Endothelial cell of umbilical vein (primary cell): Measurements from ENCODE around the gene KIAA0930. TPM values are rescaled to one million over a fixed set of nuclear protein-coding genes. Genes with fewer than 3 reads are reported as not detected.

Experiments
- BruUV-seq: library from RNA; stranded (reverse); fragments of 400-500 nt; replicated peaks from 2 replicates; lab custom pipeline; 2021; lab: Mats Ljungman, UMichigan
- CTCF ChIA-PET: fragments of 300-600, 350-600 bp; sonication (Branson Sonifier 250); formaldehyde crosslinking; loops from one replicate; lab custom pipeline; 2021; ENCODE audit warnings: antibody characterized with exemption, inconsistent platforms; lab: Charles Lee
- POLR2A ChIA-PET: fragments of 300-600, 350-600 bp; sonication (Branson Sonifier 250); formaldehyde crosslinking; loops from one replicate; lab custom pipeline; 2021; ENCODE audit warnings: antibody characterized with exemption, inconsistent platforms; lab: Charles Lee
- DNase-seq: peaks from one replicate; pipeline ENCODE4 v3.0.0-alpha.2; 2011; ENCODE audit warnings: low read depth, low spot score
- FAIRE-seq: peaks from 2 replicates; lab custom pipeline; 2011; peaks lifted over from hg19 to GRCh38; lab: Jason Lieb, UNC
- H2AFZ ChIP-seq: 2 replicates; pipeline ENCODE4 v1.6.0; 2012; ENCODE audit warnings: low read depth, low read length, control low read depth, inconsistent platforms
- H3K27ac ChIP-seq: 2 replicates; pipeline ENCODE4 v1.5.1; 2011; ENCODE audit warnings: low read depth, mild to moderate bottlenecking, control low read depth, low read length, moderate library complexity; ENCODE audit not compliant: insufficient read depth
- H3K27me3 ChIP-seq, 2 experiments: 2 replicates each; pipeline versions ENCODE4 v1.6.0 to v1.6.1; 2011; ENCODE audit warnings: low read length in 2 of 2, mixed read lengths in 1 of 2; ENCODE audit not compliant: control insufficient read depth in 2 of 2, insufficient read depth in 2 of 2
- H3K36me3 ChIP-seq, 2 experiments: 2 replicates in 1 of 2; 3 replicates in 1 of 2; pipeline ENCODE4 v1.5.1; 2011; ENCODE audit warnings: low read length in 2 of 2, mild to moderate bottlenecking in 1 of 2, moderate library complexity in 1 of 2; ENCODE audit not compliant: control insufficient read depth in 2 of 2, insufficient read depth in 2 of 2; ENCODE audit errors: extremely low read depth in 1 of 2
- H3K4me1 ChIP-seq: 3 replicates; pipeline ENCODE4 v1.5.1; 2011; ENCODE audit warnings: mild to moderate bottlenecking, low read length; ENCODE audit not compliant: control insufficient read depth, insufficient read depth; ENCODE audit errors: extremely low read depth
- H3K4me2 ChIP-seq: 2 replicates; pipeline ENCODE4 v1.6.1; 2011; ENCODE audit warnings: low read length, control low read depth, mixed read lengths; ENCODE audit not compliant: insufficient read depth
- H3K4me3 ChIP-seq, 3 experiments: fragments of 200-600 bp in 1 of 3; sonication (generic), shearing (Covaris generic) in 1 of 3; replicated peaks in 1 of 3; 2 replicates each; pipeline ENCODE4 v1.5.1; 2011 to 2016; ENCODE audit warnings: control low read depth in 3 of 3, low read length in 3 of 3, mild to moderate bottlenecking in 2 of 3, inconsistent platforms in 1 of 3, low read depth in 1 of 3, moderate library complexity in 1 of 3; ENCODE audit not compliant: insufficient read depth in 1 of 3
- H3K79me2 ChIP-seq: 2 replicates; pipeline ENCODE4 v1.6.0; 2012; ENCODE audit warnings: low read length, inconsistent platforms; ENCODE audit not compliant: control insufficient read depth, insufficient read depth
- H3K9ac ChIP-seq: replicated peaks from 2 replicates; pipeline ENCODE3; 2011; ENCODE audit warnings: low read length, control low read depth; ENCODE audit not compliant: insufficient read depth; ENCODE audit errors: extremely low read depth
- H3K9me1 ChIP-seq: replicated peaks from 3 replicates; pipeline ENCODE4 v1.6.0; 2011; ENCODE audit warnings: mild to moderate bottlenecking, low read length; ENCODE audit not compliant: control insufficient read depth, insufficient read depth; ENCODE audit errors: extremely low read depth
- H3K9me3 ChIP-seq: replicated peaks from 2 replicates; pipeline ENCODE4 v1.5.1; 2012; ENCODE audit warnings: low read length, inconsistent platforms; ENCODE audit not compliant: control insufficient read depth, insufficient read depth
- H4K20me1 ChIP-seq: replicated peaks from 2 replicates; pipeline ENCODE3; 2011; ENCODE audit warnings: mild to moderate bottlenecking, low read length; ENCODE audit not compliant: control insufficient read depth, insufficient read depth; ENCODE audit errors: extremely low read depth
- FOS ChIP-seq: IDR thresholded peaks from 2 replicates; pipeline ENCODE4 v1.6.1; 2011; ENCODE audit warnings: mild to moderate bottlenecking, low read length, moderate library complexity, borderline replicate concordance; ENCODE audit not compliant: insufficient read depth
- JUN ChIP-seq: IDR thresholded peaks from 2 replicates; pipeline ENCODE4 v1.6.1; 2011; ENCODE audit warnings: borderline replicate concordance, low read depth; ENCODE audit not compliant: insufficient read length, insufficient read depth
- POLR2AphosphoS5 ChIP-seq: IDR thresholded peaks from 2 replicates; pipeline ENCODE4 v1.6.1; 2012; ENCODE audit warnings: low read depth, mild to moderate bottlenecking, control low read depth, low read length, moderate library complexity; ENCODE audit not compliant: insufficient read depth
- dilution Hi-C: fragments of 300-500 bp; cut with MboI; formaldehyde crosslinking; loops from one replicate; pipeline ENCODE4 v1.15.0; 2019; ENCODE audit warnings: low sequenced_read_pairs; ENCODE audit not compliant: extremely low pct_ligation_motif_present
- intact Hi-C: fragments of 100-400 bp; cut with micrococcal nuclease; formaldehyde crosslinking; loops from one replicate; pipeline ENCODE4 v1.10.0; 2022
- polyA plus RNA-seq, 4 experiments: library from polyadenylated mRNA; depleted of rRNA in 3 of 4; stranded (reverse) in 3 of 4; unstranded in 1 of 4; fragments of >200 nt; gene quantifications; 2 replicates each; pipeline versions ENCODE4 v1.2.1 to v1.2.3, GENCODE V29; 2011 to 2012; ENCODE audit warnings: missing spikeins in 1 of 4
- total RNA-seq: library from RNA; stranded (reverse); gene quantifications from 2 replicates; pipeline ENCODE4 v1.2.3, GENCODE V29; 2021
- TF ChIP-seq, protein P1 (sequence below): IDR thresholded peaks from 2 replicates; pipeline ENCODE4 v1.6.1; 2011; ENCODE audit not compliant: insufficient read depth, insufficient read length

The KIAA0930 gene
- total and polyA plus RNA-seq, 2 donors (not counting 3 experiments of a cell fraction or from before 2014, with no cell fraction given), result 37.9 to 53.6 TPM

DNA sequence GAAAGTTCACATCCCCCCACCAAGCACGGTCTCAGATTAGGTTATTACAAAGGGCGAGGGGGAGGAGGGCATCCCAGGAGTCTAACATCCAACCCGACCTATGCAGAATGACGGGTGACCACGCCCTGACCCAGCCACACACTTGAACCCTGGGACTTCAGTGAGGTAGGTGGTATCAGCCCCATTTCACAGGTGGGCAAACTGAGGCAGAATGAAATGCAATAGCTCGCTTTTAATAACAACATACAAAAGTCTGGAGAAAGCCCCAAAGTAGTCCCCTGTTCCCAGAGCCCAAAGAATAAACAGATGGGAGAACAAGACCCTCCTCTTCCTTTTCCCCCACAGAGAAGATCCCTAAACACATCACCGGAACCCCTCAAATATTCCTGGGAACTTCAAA is 45.1 kb downstream of the KIAA0930 start:
- CTCF ChIA-PET, result interaction anchor here (1.2 kb wide), 1 partner anchor 14 kb away, joined by 3 read pairs; no protein-coding TSS in a partner anchor
- Histone ChIP-seq H3K9me3 (no peaks in the 10 kb centered on the region), H3K36me3 (peaks cover 0 to 21% of the 10 kb centered on the region in 2 experiments), H3K4me3 (no peak overlapping the region), H3K4me1 (no peaks in the 10 kb centered on the region), H3K9me1 (no peaks in the 10 kb centered on the region), H4K20me1 (no peaks in the 10 kb centered on the region), H3K27me3 (no peaks in the 10 kb centered on the region), H3K9ac (no peak overlapping the region), H3K27ac (no peak overlapping the region), H2AFZ (no peak overlapping the region), H3K4me2 (no peak overlapping the region), H3K79me2 (no peaks in the 10 kb centered on the region)
- DNase-seq (no peak), FAIRE-seq (no peak)
- BruUV-seq, result no TSS peak
- intact Hi-C loops, result no loop called here
- POLR2A ChIA-PET, result no interaction called here
- dilution Hi-C loops, result no loop called here
- TF ChIP-seq FOS (no peak), JUN (no peak), POLR2AphosphoS5 (no peak)

DNA sequence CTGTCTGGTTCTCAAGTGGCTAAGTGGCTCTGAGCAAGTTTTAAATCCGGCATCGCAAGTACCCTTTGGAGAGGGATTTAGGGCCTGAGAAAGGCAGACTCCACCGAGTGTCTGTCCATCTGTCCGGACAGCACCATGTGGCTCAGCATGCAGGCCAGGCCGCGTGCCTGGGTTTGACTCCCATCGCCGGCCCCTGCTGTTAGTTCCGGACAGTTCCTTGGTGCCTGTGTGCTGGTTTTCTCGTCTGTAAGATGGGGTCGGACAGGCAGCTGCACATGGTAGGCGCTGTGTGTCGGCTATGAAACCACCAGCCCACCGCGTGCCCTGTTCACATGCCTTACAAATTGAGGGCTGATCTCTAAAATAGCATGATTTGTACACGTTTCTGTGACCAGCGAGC is 46.0 kb downstream of the KIAA0930 start:
- H2AFZ ChIP-seq, result no peak overlapping the region
- H3K4me2 ChIP-seq, result no peak overlapping the region
- CTCF ChIA-PET, result no interaction called here
- no peaks in the 10 kb centered on the region for H3K27me3 ChIP-seq
- POLR2A ChIA-PET, result no interaction called here
- no peaks in the 10 kb centered on the region for H3K4me1 ChIP-seq
- no peaks in the 10 kb centered on the region for H4K20me1 ChIP-seq
- no peak for DNase-seq
- no peaks in the 10 kb centered on the region for H3K79me2 ChIP-seq
- H3K36me3 ChIP-seq, result peaks cover 0 to 21% of the 10 kb centered on the region in 2 experiments
- no peaks in the 10 kb centered on the region for H3K9me3 ChIP-seq
- H3K4me3 ChIP-seq, result no peak overlapping the region
- dilution Hi-C loops, result no loop called here
- H3K27ac ChIP-seq, result no peak overlapping the region
- no TSS peak for BruUV-seq
- H3K9me1 ChIP-seq, result no peaks in the 10 kb centered on the region
- intact Hi-C loops, result no loop called here
- H3K9ac ChIP-seq, result no peak overlapping the region
- FAIRE-seq, result no peak
- TF ChIP-seq, protein P1, sequence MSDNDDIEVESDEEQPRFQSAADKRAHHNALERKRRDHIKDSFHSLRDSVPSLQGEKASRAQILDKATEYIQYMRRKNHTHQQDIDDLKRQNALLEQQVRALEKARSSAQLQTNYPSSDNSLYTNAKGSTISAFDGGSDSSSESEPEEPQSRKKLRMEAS, result no peak
